IMR-90 (cell line): ENCODE results near the gene ANO9. TPM values are rescaled to one million over a fixed set of nuclear protein-coding genes. Genes with fewer than 3 reads are reported as not detected.

Source experiments
- ATAC-seq: fragments of 200-7000 bp; cut with Tn5 transposase; 2 replicates; pipeline ENCODE4 v1.9.1; 2020; ENCODE audit warnings: low read depth, mild to moderate bottlenecking, moderate library complexity
- BruUV-seq: library from RNA; stranded (reverse); fragments of 400-500 nt; replicated peaks from 2 replicates; lab custom pipeline; 2021; lab: Mats Ljungman, UMichigan
- CTCF ChIA-PET: fragments of 300-600 bp; formaldehyde crosslinking; extraction: SDS; loops from one replicate; lab custom pipeline; 2021; ENCODE audit warnings: antibody characterized with exemption; lab: Yijun Ruan, JAX
- POLR2A ChIA-PET: fragments of 300-600 bp; sonication (Branson Sonifier 250); formaldehyde crosslinking; loops from one replicate; lab custom pipeline; 2022; ENCODE audit warnings: antibody characterized with exemption; ENCODE audit not compliant: unreplicated experiment; lab: Charles Lee
- DNase-seq: peaks from one replicate; pipeline ENCODE4 v3.0.0; 2013
- H2AFZ ChIP-seq: replicated peaks from 2 replicates; pipeline ENCODE3; 2013; ENCODE audit warnings: low read length, mild to moderate bottlenecking; ENCODE audit not compliant: poor library complexity
- H2AK5ac ChIP-seq: 2 replicates; pipeline ENCODE4 v1.6.1; 2013; ENCODE audit warnings: low read depth, low read length, inconsistent platforms
- H2AK9ac ChIP-seq: replicated peaks from 2 replicates; pipeline ENCODE3; 2013; ENCODE audit warnings: mild to moderate bottlenecking, low read depth, low read length, moderate library complexity; ENCODE audit not compliant: poor library complexity
- H2BK120ac ChIP-seq: 2 replicates; pipeline ENCODE4 v1.6.1; 2013; ENCODE audit warnings: low read depth, low read length, inconsistent platforms
- H2BK15ac ChIP-seq: 3 replicates; pipeline ENCODE4 v1.6.1; 2013; ENCODE audit warnings: low read depth, low read length, inconsistent platforms
- H2BK20ac ChIP-seq: 2 replicates; pipeline ENCODE4 v1.6.1; 2013; ENCODE audit warnings: low read depth, mild to moderate bottlenecking, inconsistent platforms, low read length, moderate library complexity
- H2BK5ac ChIP-seq: 2 replicates; pipeline ENCODE4 v1.6.1; 2013; ENCODE audit warnings: mild to moderate bottlenecking, low read depth, low read length, inconsistent platforms; ENCODE audit not compliant: poor library complexity, severe bottlenecking
- H3K14ac ChIP-seq: replicated peaks from 2 replicates; pipeline ENCODE4 v1.6.1; 2013; ENCODE audit warnings: low read depth, low read length, inconsistent platforms
- H3K18ac ChIP-seq: 2 replicates; pipeline ENCODE4 v1.6.1; 2013; ENCODE audit warnings: low read depth, low read length, control low read depth
- H3K23ac ChIP-seq: 2 replicates; pipeline ENCODE4 v1.6.1; 2013; ENCODE audit warnings: low read depth, low read length, inconsistent platforms
- H3K27ac ChIP-seq: 2 replicates; pipeline ENCODE4 v1.5.1; 2013; ENCODE audit warnings: mild to moderate bottlenecking, control low read depth, low read length; ENCODE audit not compliant: insufficient read depth
- H3K27me3 ChIP-seq: 2 replicates; pipeline ENCODE4 v1.6.1; 2013; ENCODE audit warnings: low read length; ENCODE audit not compliant: control insufficient read depth, insufficient read depth
- H3K36me3 ChIP-seq: 2 replicates; pipeline ENCODE4 v1.6.1; 2013; ENCODE audit warnings: low read length, mixed read lengths; ENCODE audit not compliant: control insufficient read depth, insufficient read depth
- H3K4ac ChIP-seq: 2 replicates; pipeline ENCODE4 v1.6.1; 2013; ENCODE audit warnings: low read depth, low read length, inconsistent platforms
- H3K4me1 ChIP-seq: 2 replicates; pipeline ENCODE4 v1.6.1; 2013; ENCODE audit warnings: low read length, mixed read lengths; ENCODE audit not compliant: control insufficient read depth, insufficient read depth
- H3K4me2 ChIP-seq: 2 replicates; pipeline ENCODE4 v1.6.1; 2013; ENCODE audit warnings: low read depth, mild to moderate bottlenecking, control low read depth, low read length, moderate library complexity
- H3K4me3 ChIP-seq: 2 replicates; pipeline ENCODE4 v1.5.1; 2013; ENCODE audit warnings: low read depth, mild to moderate bottlenecking, control low read depth, low read length, moderate library complexity; ENCODE audit not compliant: insufficient read depth
- H3K56ac ChIP-seq: 2 replicates; pipeline ENCODE4 v1.6.1; 2013; ENCODE audit warnings: low read length, inconsistent platforms; ENCODE audit not compliant: insufficient read depth; ENCODE audit errors: extremely low read depth
- H3K79me1 ChIP-seq, 2 experiments: 2 replicates each; pipeline ENCODE4 v1.6.1; 2013; ENCODE audit warnings: low read length in 2 of 2, inconsistent platforms in 1 of 2, low read depth in 1 of 2
- H3K9ac ChIP-seq: 2 replicates; pipeline ENCODE4 v1.6.1; 2013; ENCODE audit warnings: low read depth, low read length, control low read depth
- H3K9me1 ChIP-seq: 2 replicates; pipeline ENCODE4 v1.6.1; 2013; ENCODE audit warnings: low read length, inconsistent platforms; ENCODE audit not compliant: insufficient read depth
- H3K9me3 ChIP-seq: 2 replicates; pipeline ENCODE4 v1.6.1; 2013; ENCODE audit warnings: low read length; ENCODE audit not compliant: control insufficient read depth, insufficient read depth
- H4K20me1 ChIP-seq: 2 replicates; pipeline ENCODE4 v1.6.1; 2013; ENCODE audit warnings: low read length, inconsistent platforms; ENCODE audit not compliant: insufficient read depth
- H4K5ac ChIP-seq: 2 replicates; pipeline ENCODE4 v1.6.1; 2013; ENCODE audit warnings: mild to moderate bottlenecking, low read depth, low read length, control low read depth
- H4K8ac ChIP-seq, 2 experiments: 2 replicates each; pipeline ENCODE4 v1.6.1; 2013; ENCODE audit warnings: low read depth in 2 of 2, low read length in 2 of 2, control low read depth in 1 of 2, inconsistent platforms in 1 of 2
- H4K91ac ChIP-seq: 2 replicates; pipeline ENCODE4 v1.6.1; 2013; ENCODE audit warnings: low read depth, low read length, inconsistent platforms; ENCODE audit not compliant: insufficient read depth
- BHLHE40 ChIP-seq: fragments of 150-350 bp; IDR thresholded peaks from 2 replicates; pipeline ENCODE4 v1.6.1; 2016; ENCODE audit warnings: mild to moderate bottlenecking, low read depth, low read length
- CEBPB ChIP-seq: IDR thresholded peaks from 2 replicates; pipeline ENCODE4 v1.6.1; 2012; ENCODE audit warnings: low read depth, low read length, improper control_type of control experiment
- CTCF ChIP-seq: conservative IDR thresholded peaks from 2 replicates; pipeline ENCODE4 v1.5.1; 2012; ENCODE audit warnings: mild to moderate bottlenecking, low read depth, low read length, improper control_type of control experiment
- ELK1 ChIP-seq: fragments of 150-350 bp; IDR thresholded peaks from 2 replicates; pipeline ENCODE4 v1.6.1; 2016; ENCODE audit warnings: low read depth, mild to moderate bottlenecking, low read length, moderate library complexity, borderline replicate concordance
- FOS ChIP-seq: fragments of 150-350 bp; IDR thresholded peaks from 2 replicates; pipeline ENCODE4 v1.6.1; 2016; ENCODE audit warnings: low read depth, low read length
- MAFK ChIP-seq: IDR thresholded peaks from 2 replicates; pipeline ENCODE4 v1.6.1; 2012; ENCODE audit warnings: low read depth, low read length, improper control_type of control experiment
- NFE2L2 ChIP-seq: fragments of 150-350 bp; IDR thresholded peaks from 2 replicates; pipeline ENCODE4 v1.6.1; 2016; ENCODE audit warnings: low read depth, mild to moderate bottlenecking, low read length
- POLR2A ChIP-seq: IDR thresholded peaks from 2 replicates; pipeline ENCODE4 v1.6.1; 2012; ENCODE audit warnings: mild to moderate bottlenecking, low read depth, low read length
- RAD21 ChIP-seq: IDR thresholded peaks from 2 replicates; pipeline ENCODE4 v1.6.1; 2012; ENCODE audit warnings: low read length, improper control_type of control experiment
- RCOR1 ChIP-seq: IDR thresholded peaks from 2 replicates; pipeline ENCODE4 v1.6.1; 2012; ENCODE audit warnings: mild to moderate bottlenecking, low read length, improper control_type of control experiment; ENCODE audit not compliant: insufficient replicate concordance
- SMC3 ChIP-seq: fragments of 150-350 bp; IDR thresholded peaks from 2 replicates; pipeline ENCODE4 v1.6.1; 2016; ENCODE audit warnings: low read depth, mild to moderate bottlenecking, antibody characterized with exemption, low read length, moderate library complexity
- USF2 ChIP-seq: fragments of 150-350 bp; IDR thresholded peaks from 2 replicates; pipeline ENCODE4 v1.6.1; 2017; ENCODE audit warnings: mild to moderate bottlenecking, antibody characterized with exemption, low read length, low read depth
- WGBS, 2 experiments: methylation state at CpG; one replicate each; pipeline versions ENCODE4 v1.1.5 to v1.1.7; 2013; ENCODE audit warnings: missing lambda C conversion rate in 2 of 2; ENCODE audit not compliant: insufficient read length in 1 of 2; ENCODE audit errors: extremely low coverage in 2 of 2; 5-methylcytosine and 5-hydroxymethylcytosine counted together
- dilution Hi-C: fragments of 300-500 bp; cut with HindIII; formaldehyde crosslinking; loops from one replicate; pipeline ENCODE4 v1.14.3; 2018; ENCODE audit warnings: low sequenced_read_pairs; ENCODE audit not compliant: unreplicated experiment
- in situ Hi-C: fragments of 300-500 bp; cut with MboI; formaldehyde crosslinking; loops from 3 replicates; pipeline ENCODE4 v1.14.3; 2019; ENCODE audit warnings: low sequenced_read_pairs, inconsistent platforms, mixed read lengths
- intact Hi-C: fragments of 100-400 bp; cut with micrococcal nuclease; formaldehyde crosslinking; loops from 2 replicates; pipeline ENCODE4 v1.10.0; 2022
- polyA plus RNA-seq, 3 experiments: library from polyadenylated mRNA; depleted of rRNA; stranded (reverse); fragments of >200 nt; gene quantifications; 2 replicates each; pipeline ENCODE4 v1.2.3, GENCODE V29; 2012; ENCODE audit warnings: low replicate concordance in 1 of 3
- total RNA-seq: library from RNA; depleted of rRNA; stranded (reverse); fragments of >200 nt; gene quantifications from 2 replicates; pipeline ENCODE4 v1.2.3, GENCODE V29; 2012

The ANO9 gene
- total and polyA plus RNA-seq, 2 of the 4 experiments (the other 2 are of a cell fraction), result not detected

GRCh38 chr11:438101-438844 is 3.5 kb downstream of the ANO9 start:
- Histone ChIP-seq H3K23ac (no peak overlapping the region), H2BK20ac (no peak overlapping the region), H3K36me3 (no peaks in the 10 kb centered on the region), H3K79me1 (no peaks in the 10 kb centered on the region), H3K27me3 (peaks cover 30% of the 10 kb centered on the region), H3K18ac (no peak overlapping the region), H4K20me1 (no peaks in the 10 kb centered on the region), H3K27ac (no peak overlapping the region), H2AK9ac (no peak overlapping the region), H4K5ac (no peak overlapping the region), H2BK120ac (no peak overlapping the region), H3K9me3 (peaks cover 4% of the 10 kb centered on the region; the same call in 1 of the 2 replicates), H3K14ac (no peak overlapping the region), H2BK5ac (no peak overlapping the region), H2AK5ac (no peak overlapping the region), H3K9me1 (no peaks in the 10 kb centered on the region), H2AFZ (no peak overlapping the region), H3K4me3 (no peak overlapping the region), H2BK15ac (no peak overlapping the region), H3K56ac (no peak overlapping the region), H4K91ac (no peak overlapping the region), H3K4ac (no peak overlapping the region), H3K9ac (no peak overlapping the region), H4K8ac (no peak overlapping the region), H3K4me2 (no peak overlapping the region), H3K4me1 (no peaks in the 10 kb centered on the region)
- no peak for TF ChIP-seq FOS
- no peak for TF ChIP-seq NFE2L2
- TF ChIP-seq USF2, result no peak
- no peak for TF ChIP-seq BHLHE40
- TF ChIP-seq CTCF, result no peak
- TF ChIP-seq RCOR1, result no peak
- TF ChIP-seq RAD21, result no peak
- no peak for TF ChIP-seq MAFK
- TF ChIP-seq ELK1, result no peak
- no peak for TF ChIP-seq CEBPB
- TF ChIP-seq SMC3, result no peak
- no peak for TF ChIP-seq POLR2A
- ATAC-seq (no peak), DNase-seq (no peak)
- dilution Hi-C loops, result no loop called here
- intact Hi-C loops, result no loop called here
- BruUV-seq, result no TSS peak
- ChIA-PET POLR2A (no interaction called here), CTCF (interaction anchor here (2.2 kb wide), 1 partner anchor 10 kb away, joined by 5 read pairs; no protein-coding TSS in a partner anchor)
- WGBS, 2 experiments, result 65% methylated on average over 6 of the region's 21 CpGs; no CpG with 5 or more reads in 1 of the 2 experiments
- in situ Hi-C loops, result no loop called here
